Loucy (cell line): Measurements from ENCODE around the gene GNS.

Experiments
- H2AFZ ChIP-seq: fragments of 200-600 bp; sonication (generic); 2 replicates; pipeline ENCODE4 v1.6.0; 2016; ENCODE audit warnings: antibody characterized with exemption, mild to moderate bottlenecking, low read length, moderate library complexity
- H3F3A ChIP-seq: fragments of 200-600 bp; 2 replicates; pipeline ENCODE4 v1.6.0; 2016; ENCODE audit warnings: antibody characterized with exemption, low read depth, mild to moderate bottlenecking
- H3K27me3 ChIP-seq: fragments of 200-600 bp; sonication (generic); 2 replicates; pipeline ENCODE4 v1.6.1; 2014; ENCODE audit warnings: low read length, mild to moderate bottlenecking; ENCODE audit not compliant: insufficient read depth, poor library complexity, severe bottlenecking
- H3K36me3 ChIP-seq: fragments of 200-600 bp; sonication (generic); 2 replicates; pipeline ENCODE4 v1.6.1; 2016; ENCODE audit warnings: low read length; ENCODE audit not compliant: insufficient read depth
- H3K4me1 ChIP-seq: fragments of 200-600 bp; sonication (generic); 2 replicates; pipeline ENCODE4 v1.5.1; 2014; ENCODE audit warnings: low read length, mild to moderate bottlenecking; ENCODE audit not compliant: insufficient read depth, poor library complexity, severe bottlenecking
- H3K4me2 ChIP-seq: fragments of 200-600 bp; sonication (generic); 2 replicates; pipeline ENCODE4 v1.6.0; 2014; ENCODE audit warnings: antibody characterized with exemption, low read length, low read depth, mild to moderate bottlenecking; ENCODE audit not compliant: poor library complexity, severe bottlenecking
- H3K4me3 ChIP-seq: fragments of 200-600 bp; sonication (generic); 2 replicates; pipeline ENCODE4 v1.5.1; 2014; ENCODE audit warnings: low read length, mild to moderate bottlenecking, mixed read lengths; ENCODE audit not compliant: poor library complexity, severe bottlenecking
- H3K79me2 ChIP-seq: fragments of 200-600 bp; sonication (generic); 2 replicates; pipeline ENCODE4 v1.6.1; 2014; ENCODE audit warnings: low read length; ENCODE audit not compliant: insufficient read depth
- H3K9ac ChIP-seq: fragments of 200-600 bp; sonication (generic); 2 replicates; pipeline ENCODE4 v1.6.0; 2014; ENCODE audit warnings: mild to moderate bottlenecking, low read depth, low read length, moderate library complexity; ENCODE audit not compliant: poor library complexity, severe bottlenecking
- H3K9me2 ChIP-seq: fragments of 200-600 bp; sonication (generic); replicated peaks from 2 replicates; pipeline ENCODE4 v1.6.1; 2016; ENCODE audit warnings: low read depth, low read length, mixed read lengths
- H3K9me3 ChIP-seq: fragments of 200-600 bp; sonication (generic); 2 replicates; pipeline ENCODE4 v1.6.1; 2014; ENCODE audit warnings: mild to moderate bottlenecking, antibody characterized with exemption, low read length, low read depth; ENCODE audit not compliant: insufficient read depth
- H4K20me1 ChIP-seq: fragments of 200-600 bp; sonication (generic); 2 replicates; pipeline ENCODE4 v1.6.0; 2014; ENCODE audit warnings: antibody characterized with exemption, low read length, mild to moderate bottlenecking; ENCODE audit not compliant: insufficient read depth, poor library complexity, severe bottlenecking
- EZH2phosphoT487 ChIP-seq: fragments of 200-600 bp; IDR thresholded peaks from 2 replicates; pipeline ENCODE4 v1.6.1; 2018; ENCODE audit warnings: antibody characterized with exemption, mild to moderate bottlenecking, moderate library complexity, borderline replicate concordance
- TF ChIP-seq, protein P1 (sequence below): fragments of 200-600 bp; sonication (generic); conservative IDR thresholded peaks from 2 replicates; pipeline ENCODE4 v1.5.1; 2014; ENCODE audit warnings: mild to moderate bottlenecking, antibody characterized with exemption, low read length

Gene GNS

DNA sequence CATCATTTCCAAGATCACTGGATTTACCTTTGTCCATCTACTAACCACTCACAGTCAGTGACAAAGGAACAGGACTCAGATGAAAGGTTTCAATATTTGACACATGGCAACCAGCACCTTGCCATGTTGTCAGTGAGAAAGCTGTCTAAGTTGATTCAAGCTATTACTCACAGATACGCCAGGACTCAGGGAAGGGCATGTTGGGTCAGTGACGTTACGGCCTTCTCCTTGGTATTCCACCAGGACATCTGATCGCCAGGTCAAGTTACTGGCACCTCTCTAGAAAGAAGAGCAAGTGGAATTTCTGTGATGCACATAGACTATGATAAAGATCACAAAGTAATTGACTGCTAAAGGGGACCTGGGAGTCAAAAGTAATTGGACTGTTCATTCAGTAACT is 36.4 kb downstream of the GNS start:
- Histone ChIP-seq H3K9ac (no peak overlapping the region), H3K4me1 (peaks cover 10% of the 10 kb centered on the region), H3F3A (no peaks in the 10 kb centered on the region), H3K9me3 (no peaks in the 10 kb centered on the region), H3K79me2 (no peaks in the 10 kb centered on the region), H3K27me3 (no peaks in the 10 kb centered on the region), H3K9me2 (no peaks in the 10 kb centered on the region), H2AFZ (no peak overlapping the region), H4K20me1 (no peaks in the 10 kb centered on the region), H3K4me3 (no peak overlapping the region), H3K36me3 (peaks cover 52% of the 10 kb centered on the region; the same call in 1 of the 2 replicates), H3K4me2 (no peak overlapping the region)
- TF ChIP-seq EZH2phosphoT487 = no peak

DNA sequence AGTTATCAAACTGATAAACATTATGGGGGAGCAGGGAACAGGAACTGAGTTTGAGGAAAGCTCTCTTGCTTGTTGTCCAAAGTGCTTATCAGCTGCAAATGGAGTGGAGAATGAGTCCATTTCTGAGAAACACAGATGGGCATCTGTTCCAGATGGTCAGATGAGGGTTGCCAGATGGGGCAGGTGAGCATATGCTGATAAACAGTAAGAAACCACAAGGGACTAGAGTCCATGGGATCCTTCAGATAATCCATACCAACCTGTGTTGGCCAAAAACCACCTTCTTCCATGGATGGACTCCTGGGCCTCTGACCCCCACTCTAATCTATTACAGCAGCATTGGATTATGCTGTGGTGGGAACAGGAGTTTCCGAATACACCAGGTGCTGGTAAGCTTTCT is 38.3 kb downstream of the GNS start:
- Histone ChIP-seq H3K9me3 (no peaks in the 10 kb centered on the region), H3F3A (no peaks in the 10 kb centered on the region), H3K79me2 (no peaks in the 10 kb centered on the region), H4K20me1 (no peaks in the 10 kb centered on the region), H2AFZ (no peak overlapping the region), H3K4me3 (no peak overlapping the region), H3K4me2 (no peak overlapping the region), H3K9me2 (no peaks in the 10 kb centered on the region), H3K36me3 (peaks cover 53% of the 10 kb centered on the region; the same call in 1 of the 2 replicates), H3K4me1 (peaks cover 26% of the 10 kb centered on the region), H3K27me3 (no peaks in the 10 kb centered on the region), H3K9ac (no peak overlapping the region)
- TF ChIP-seq, protein P1, sequence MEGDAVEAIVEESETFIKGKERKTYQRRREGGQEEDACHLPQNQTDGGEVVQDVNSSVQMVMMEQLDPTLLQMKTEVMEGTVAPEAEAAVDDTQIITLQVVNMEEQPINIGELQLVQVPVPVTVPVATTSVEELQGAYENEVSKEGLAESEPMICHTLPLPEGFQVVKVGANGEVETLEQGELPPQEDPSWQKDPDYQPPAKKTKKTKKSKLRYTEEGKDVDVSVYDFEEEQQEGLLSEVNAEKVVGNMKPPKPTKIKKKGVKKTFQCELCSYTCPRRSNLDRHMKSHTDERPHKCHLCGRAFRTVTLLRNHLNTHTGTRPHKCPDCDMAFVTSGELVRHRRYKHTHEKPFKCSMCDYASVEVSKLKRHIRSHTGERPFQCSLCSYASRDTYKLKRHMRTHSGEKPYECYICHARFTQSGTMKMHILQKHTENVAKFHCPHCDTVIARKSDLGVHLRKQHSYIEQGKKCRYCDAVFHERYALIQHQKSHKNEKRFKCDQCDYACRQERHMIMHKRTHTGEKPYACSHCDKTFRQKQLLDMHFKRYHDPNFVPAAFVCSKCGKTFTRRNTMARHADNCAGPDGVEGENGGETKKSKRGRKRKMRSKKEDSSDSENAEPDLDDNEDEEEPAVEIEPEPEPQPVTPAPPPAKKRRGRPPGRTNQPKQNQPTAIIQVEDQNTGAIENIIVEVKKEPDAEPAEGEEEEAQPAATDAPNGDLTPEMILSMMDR = no peak
- no peak for TF ChIP-seq EZH2phosphoT487

DNA sequence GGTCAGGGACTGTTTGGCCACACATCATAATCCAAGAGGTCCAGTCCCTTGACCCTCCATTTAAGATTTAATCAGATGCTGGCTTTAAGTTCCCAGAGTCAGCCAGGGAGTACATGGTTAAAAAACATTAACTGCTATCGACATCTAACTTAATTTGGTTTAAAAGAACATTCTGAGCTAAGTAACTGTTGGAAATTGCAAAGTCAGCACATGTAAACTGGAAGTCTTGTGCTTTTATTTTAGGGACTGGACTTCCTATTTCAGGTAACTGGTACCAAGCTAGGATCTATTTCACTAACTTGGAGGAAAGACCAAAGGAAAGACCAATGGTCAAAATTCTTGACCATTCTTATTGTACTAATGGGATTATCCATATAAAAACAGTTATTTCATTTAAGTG is 40.6 kb downstream of the GNS start:
- TF ChIP-seq EZH2phosphoT487 = no peak
- TF ChIP-seq, protein P1 = no peak
- Histone ChIP-seq H3K4me2 (no peak overlapping the region), H3K4me1 (peaks cover 35% of the 10 kb centered on the region), H3K9me2 (no peaks in the 10 kb centered on the region), H3K27me3 (no peaks in the 10 kb centered on the region), H3K4me3 (no peak overlapping the region), H3K9ac (no peak overlapping the region), H2AFZ (no peak overlapping the region), H3F3A (no peaks in the 10 kb centered on the region), H3K9me3 (no peaks in the 10 kb centered on the region), H3K79me2 (no peaks in the 10 kb centered on the region), H4K20me1 (no peaks in the 10 kb centered on the region), H3K36me3 (peaks cover 65% of the 10 kb centered on the region; the same call in 1 of the 2 replicates)

DNA sequence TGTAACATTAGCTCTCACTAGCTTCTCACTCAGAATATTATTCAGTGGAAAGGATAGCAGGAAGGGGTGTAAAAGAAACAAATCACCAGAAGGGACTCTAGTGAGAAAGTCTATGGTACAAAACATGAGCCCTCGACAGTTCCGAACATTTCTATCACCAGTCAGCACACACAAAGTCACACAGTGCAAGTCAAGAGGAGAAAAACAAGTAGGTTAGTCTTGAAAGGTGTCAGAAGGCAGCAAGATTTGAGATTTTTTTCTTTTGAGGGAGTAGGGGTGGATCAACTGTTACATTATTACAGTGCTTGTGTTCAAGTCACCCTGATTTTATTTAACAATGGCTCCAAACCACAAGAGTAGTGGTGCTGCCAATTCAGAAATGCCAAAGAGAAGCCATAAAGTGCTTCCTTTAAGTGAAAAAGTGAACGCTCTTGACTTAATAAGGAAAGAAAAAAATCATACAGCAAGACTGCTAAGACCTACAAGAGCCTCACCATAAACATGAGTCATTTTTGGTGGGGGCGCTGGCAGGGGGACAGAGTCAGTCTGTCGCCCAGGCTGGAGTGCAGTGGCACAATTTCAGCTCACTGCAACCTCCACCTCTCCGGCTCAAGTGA is 42.3 kb downstream of the GNS start:
- Histone ChIP-seq H3K4me3 (no peak overlapping the region), H3K79me2 (no peaks in the 10 kb centered on the region), H3K9me2 (no peaks in the 10 kb centered on the region), H3K36me3 (peaks cover 51% of the 10 kb centered on the region; the same call in 1 of the 2 replicates), H4K20me1 (no peaks in the 10 kb centered on the region), H3K9me3 (no peaks in the 10 kb centered on the region), H3K27me3 (no peaks in the 10 kb centered on the region), H3K9ac (no peak overlapping the region), H2AFZ (no peak overlapping the region), H3K4me1 (peaks cover 34% of the 10 kb centered on the region), H3F3A (no peaks in the 10 kb centered on the region), H3K4me2 (peak overlapping the region; percentile 4)
- TF ChIP-seq, protein P1 = no peak
- TF ChIP-seq EZH2phosphoT487 = no peak
